Glomerular endothelial cell (primary cell): ENCODE data around the gene ARHGAP21. TPM values are rescaled to one million over a fixed set of nuclear protein-coding genes. Genes with fewer than 3 reads are reported as not detected.
A peak's percentile ranks its signal among the peaks of the same experiment; 100 is the strongest.
"Not testable (repeated sequence)": the region's sequence is repeated elsewhere in the genome, so short reads cannot be mapped to it uniquely, and the experiment has no call there.

ENCODE experiments used
- DNase-seq: peaks from one replicate; pipeline ENCODE4 v3.0.0-alpha.2; 2011; ENCODE audit warnings: low read depth, low spot score; ENCODE audit errors: extremely low read depth
- total RNA-seq: library from RNA; depleted of rRNA; stranded (reverse); fragments of >200 nt; gene quantifications from 2 replicates; pipeline ENCODE4 v1.2.3, GENCODE V29; 2015

Gene ARHGAP21
- total RNA-seq, 1 donor from 2014 or later: 70.8 TPM

GRCh38 chr10:24690961-24691512 is 32.6 kb downstream of the ARHGAP21 start:
- DNase-seq: no peak

GRCh38 chr10:24685958-24686540 is 37.6 kb downstream of the ARHGAP21 start:
- peak; percentile 16 for DNase-seq

GRCh38 chr10:24683554-24683953 is 40.1 kb downstream of the ARHGAP21 start:
- no peak for DNase-seq

DNA sequence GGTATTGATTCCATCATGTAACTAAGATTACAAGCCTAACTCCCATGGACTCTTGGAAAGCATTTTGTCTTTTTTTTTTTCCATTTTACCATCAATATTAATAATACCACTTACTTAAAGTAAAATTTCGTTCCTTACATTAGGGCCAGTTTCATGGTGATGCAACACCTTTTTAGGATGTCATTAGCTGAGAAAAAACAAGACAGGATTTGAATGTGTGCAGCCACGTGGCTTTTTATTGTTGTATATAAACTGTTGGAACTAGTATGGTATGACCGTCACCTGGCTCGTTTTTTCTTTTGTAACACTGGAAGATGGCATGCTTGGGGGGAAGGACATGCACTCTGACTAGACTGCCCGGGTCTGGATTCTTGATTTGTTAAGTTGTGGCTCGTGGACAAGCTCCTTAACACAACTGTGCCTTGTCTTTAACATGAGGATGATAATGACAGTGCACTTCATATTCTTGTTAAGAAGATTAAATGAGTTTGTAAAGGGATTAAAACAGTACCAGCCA is 42.1 kb downstream of the ARHGAP21 start:
- no peak for DNase-seq

DNA sequence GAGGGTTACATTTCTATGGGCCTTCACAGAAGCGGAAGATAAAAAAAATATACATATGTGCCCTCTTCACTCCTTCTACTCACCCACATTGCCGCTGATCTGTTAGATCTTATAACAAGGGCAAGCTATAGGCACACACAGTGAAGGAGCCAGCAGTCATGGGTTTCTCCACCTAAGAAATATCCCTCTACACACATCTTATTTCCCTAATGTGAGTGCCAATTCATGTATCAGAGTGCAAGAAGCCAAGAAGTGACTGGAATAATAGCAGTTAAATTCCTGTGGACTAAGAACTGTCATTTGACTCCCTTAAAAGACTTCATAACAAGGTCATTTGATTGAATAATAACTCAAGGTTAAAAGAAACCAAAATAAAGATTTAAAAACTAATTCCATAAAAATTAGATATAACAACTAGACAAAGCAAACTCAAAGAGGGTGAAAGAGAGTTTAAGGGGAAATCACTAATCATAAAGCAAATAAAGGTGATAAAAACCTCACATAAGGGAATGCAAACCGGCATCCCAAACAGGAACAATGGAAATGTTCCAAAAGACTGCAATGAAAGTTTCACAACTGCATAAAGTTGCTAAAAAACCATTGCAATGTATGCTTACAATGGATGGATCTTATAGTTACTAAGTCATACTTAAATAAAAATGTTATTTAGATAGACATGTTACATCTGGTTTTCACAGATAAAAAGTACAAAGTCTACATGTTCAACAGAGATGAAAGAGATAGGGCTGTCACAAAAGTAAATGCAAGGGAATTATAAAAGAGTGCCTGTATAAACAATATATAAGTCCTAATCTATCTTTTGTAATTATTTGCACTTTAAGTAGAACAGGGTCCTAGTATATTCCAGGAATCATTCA is 42.8 kb downstream of the ARHGAP21 start:
- DNase-seq: no peak

GRCh38 chr10:24678757-24679156 is 44.9 kb downstream of the ARHGAP21 start:
- no peak for DNase-seq

DNA sequence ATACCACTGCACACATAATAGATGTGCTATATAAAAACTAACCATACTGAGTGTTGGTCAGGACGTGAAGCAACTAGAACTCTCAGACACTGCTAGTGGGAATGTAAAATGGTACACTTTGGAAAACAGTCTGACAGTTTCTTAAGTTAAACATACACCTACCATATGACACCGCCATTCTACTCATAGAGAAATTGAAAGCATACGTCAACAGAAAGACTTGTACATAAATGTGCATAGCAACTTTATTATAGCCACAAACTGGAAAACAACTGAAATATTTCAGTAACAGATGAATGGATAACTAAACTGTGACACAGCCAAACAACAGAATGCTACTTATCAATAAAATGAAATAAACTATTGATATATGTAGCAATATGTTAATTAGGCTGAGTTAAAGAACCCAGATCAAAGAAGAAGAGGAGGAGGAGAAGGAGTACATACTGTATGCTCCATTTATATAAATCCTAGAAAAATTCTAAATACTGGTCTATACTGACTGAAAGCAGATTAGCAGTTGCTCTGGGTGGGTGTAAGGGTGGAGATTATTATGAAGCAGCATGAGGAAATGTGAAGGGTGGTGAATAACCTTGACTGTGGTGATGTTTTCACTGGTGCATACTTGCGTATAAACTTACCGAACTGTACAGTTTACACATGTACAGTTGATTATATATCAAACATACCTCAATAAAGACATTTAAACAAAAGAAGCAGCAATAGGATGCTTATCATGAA is 48.6 kb downstream of the ARHGAP21 start:
- DNase-seq: no peak

DNA sequence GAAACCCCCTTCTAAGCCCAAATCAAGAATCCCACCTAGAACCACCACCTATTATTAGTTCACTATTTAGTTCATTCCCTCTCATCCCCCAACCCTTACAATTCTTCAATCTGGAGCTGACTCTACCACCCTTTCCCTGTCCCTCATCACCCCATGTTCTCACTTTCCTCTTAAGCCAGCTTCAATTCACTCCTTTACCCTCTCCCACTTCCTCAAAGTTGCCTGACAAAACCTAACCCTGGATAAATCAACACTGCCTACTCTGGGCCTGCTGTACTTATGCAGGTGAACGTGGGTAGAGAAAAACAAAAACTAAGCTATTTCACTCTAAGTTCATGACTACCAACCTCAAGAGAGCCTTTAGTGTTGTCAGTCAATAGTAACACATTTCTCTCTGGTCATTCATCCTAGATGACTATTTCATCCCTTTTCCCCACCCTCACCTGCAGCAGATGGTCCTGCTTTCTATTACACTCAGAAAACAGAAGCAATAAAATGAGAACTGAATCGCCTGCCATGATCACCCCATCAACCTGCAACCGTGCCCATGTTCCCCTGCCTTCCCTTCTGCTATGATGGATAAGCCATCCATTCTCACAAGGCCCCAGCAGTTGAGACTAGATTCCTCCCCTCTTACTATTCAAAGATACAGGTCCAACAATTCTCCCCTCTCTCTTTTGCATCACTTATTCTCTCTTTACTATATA is 52.6 kb downstream of the ARHGAP21 start:
- DNase-seq: no peak

DNA sequence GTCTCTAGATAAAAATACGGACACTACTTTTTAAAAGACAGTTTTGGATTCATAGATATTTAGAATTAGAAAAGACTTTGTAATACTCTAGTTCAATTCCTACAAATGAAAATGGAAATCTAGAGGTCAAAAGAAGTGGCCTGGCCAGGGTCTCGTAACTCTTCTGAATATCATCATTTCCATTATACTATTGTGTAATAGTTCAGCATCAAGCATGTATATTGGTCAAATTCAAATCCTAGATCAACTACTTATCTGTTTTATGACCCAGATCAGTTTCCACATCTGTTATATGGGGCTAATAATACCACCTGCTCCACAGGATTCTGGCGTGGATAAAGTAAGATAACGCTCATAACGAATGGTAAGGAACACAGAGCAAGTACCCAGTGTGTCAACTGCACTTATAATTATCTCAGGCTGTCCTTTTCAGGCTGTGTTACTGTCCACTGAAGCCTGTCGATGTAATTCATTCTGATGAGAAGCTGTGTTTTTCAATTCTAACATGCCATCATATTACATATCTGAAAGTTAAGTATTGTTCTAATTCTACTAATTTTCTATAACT is 54.3 kb downstream of the ARHGAP21 start:
- DNase-seq: no peak

GRCh38 chr10:24668247-24668646 is 55.4 kb downstream of the ARHGAP21 start:
- no peak for DNase-seq

- DNase-seq: no peak
Measured at GRCh38 chr10:24664991-24665390, 58.7 kb downstream of the ARHGAP21 start.

DNA sequence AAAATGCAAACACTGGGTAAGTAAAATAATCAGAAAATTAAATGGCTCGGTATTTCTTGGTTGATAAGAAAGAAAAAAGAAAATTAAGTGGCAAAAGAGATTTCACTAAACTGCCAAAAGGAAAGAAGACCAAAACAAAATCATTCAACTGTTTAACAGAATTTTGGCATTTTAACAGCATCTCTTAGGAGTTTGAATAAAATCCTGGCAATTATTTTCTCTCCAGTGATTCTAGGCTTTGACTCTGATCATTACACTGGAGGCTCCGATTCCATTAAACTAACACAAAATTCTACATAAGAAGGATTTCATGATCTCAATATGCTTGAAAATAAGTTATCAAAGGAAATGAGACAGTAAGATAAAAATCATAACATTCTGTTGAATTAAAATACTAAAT is 62.3 kb downstream of the ARHGAP21 start:
- no peak for DNase-seq

DNA sequence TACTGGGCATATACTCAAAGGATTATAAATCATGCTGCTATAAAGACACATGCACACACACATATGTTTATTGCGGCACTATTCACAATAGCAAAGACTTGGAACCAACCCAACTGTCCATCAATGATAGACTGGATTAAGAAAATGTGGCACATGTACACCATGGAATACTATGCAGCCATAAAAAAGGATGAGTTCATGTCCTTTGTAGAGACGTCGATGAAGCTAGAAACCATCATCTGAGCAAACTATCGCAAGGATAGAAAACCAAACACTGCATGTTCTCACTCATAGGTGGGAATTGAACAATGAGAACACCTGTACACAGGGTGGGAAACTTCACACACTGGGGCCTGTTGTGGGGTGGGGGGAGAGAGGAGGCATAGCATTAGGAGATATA is 65.4 kb downstream of the ARHGAP21 start:
- not testable (repeated sequence) for DNase-seq

GRCh38 chr10:24656326-24656725 is 67.4 kb downstream of the ARHGAP21 start:
- not testable (repeated sequence) for DNase-seq

- no peak for DNase-seq
Measured at GRCh38 chr10:24652381-24652957, 71.2 kb downstream of the ARHGAP21 start.

DNA sequence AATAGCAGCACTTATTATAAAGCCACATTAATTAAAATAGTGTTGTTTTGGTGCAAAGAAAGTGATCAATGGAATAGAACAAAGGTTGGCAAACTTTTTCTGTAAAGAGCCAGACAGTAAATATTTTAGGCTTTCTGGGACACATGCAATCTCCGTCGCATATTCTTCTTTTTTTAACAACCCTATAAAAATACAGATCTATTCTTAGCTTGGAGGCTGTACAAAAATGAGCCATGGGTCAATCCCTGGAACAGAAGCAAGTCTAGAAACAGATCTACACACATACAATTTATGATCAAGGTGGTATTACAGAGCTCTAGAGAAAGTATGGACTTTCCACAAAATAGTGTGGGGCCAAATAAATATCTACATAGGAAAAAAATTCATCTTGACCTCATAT is 71.8 kb downstream of the ARHGAP21 start:
- DNase-seq: no peak

DNA sequence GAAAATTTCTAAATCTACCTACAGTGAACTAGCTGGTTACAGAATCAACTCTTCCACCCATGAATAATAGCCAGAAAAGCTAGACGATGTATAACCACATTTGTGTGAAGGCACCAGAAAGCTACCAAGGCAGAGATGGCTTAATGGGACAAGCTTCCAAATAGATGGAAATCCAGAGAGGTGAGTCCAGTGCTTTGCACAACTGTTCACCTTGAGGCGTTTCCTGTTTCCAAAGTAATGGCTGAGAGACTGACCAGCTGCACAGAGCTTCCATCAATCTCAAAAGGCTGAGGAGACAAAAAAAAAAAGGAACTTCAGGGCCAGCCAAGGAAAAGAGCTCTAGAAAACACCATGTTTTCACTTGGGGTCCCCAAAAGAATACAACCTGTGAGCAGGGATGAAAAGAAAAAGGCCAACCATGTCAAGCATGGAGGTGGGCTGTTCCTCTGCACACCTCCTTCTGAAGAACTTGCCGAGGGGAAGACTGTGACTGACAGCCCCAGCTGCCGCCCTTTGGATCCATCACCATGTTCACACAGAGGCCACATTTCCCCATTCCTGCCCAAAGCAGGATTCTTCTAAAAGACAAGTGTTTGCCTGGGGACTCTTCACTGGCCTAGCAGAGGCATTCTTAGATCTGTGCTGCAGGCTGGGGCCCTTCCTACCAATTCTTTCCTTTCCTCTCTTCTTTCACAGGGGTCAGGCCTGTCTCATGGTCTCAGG is 72.9 kb downstream of the ARHGAP21 start:
- DNase-seq: no peak

- DNase-seq: peak; percentile 31
Measured at GRCh38 chr10:24645784-24646183, 77.9 kb downstream of the ARHGAP21 start.

GRCh38 chr10:24645022-24645421 is 78.7 kb downstream of the ARHGAP21 start:
- no peak for DNase-seq
